GM19193 (cell line): ENCODE measurements around the gene MAP3K21.

Source experiments
- POLR2A ChIP-seq: IDR thresholded peaks from 4 replicates; pipeline ENCODE4 v1.6.1; 2011; ENCODE audit not compliant: insufficient read depth, insufficient read length; ENCODE audit errors: extremely low read depth

The MAP3K21 gene

DNA sequence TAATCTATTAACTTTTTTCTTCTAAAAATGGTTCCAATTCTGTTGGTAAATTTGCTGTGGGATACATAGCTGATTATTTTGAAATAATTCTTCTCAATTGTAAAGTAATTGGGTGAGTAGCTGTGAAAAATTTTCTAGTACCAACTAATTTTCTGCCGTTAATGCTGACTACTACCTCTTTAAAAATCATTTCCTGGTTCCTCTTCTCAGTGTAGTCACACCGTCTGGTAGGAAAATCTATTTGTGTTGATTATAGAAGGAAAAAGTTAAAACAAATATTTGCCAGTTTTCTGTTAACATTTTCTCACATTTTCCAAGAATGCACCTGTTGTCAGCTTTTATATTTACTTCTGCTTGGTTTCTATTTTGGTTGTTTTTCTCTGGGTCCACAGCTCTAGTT, 82.0 kb downstream of the MAP3K21 start:
- no peak for TF ChIP-seq POLR2A

DNA sequence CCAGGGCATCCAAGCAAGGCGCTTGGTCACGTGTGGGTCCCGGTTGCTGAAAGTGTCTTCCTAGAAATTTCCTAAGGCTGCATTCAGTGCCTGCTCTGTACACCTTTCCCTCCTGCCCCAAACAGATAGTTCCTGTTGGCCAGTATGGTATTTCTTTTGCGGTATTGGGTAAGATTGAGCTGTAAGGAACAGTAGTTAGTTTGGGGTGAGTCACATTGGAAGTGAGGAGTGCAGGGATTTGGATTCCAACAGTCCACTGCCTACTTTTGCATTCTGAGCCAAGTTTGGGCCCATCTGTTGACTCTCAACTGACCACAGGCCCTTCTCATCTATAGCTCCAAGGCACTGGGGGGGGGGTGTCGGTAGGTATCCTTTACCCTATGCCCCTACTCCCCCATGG, 83.4 kb downstream of the MAP3K21 start:
- no peak for TF ChIP-seq POLR2A

DNA sequence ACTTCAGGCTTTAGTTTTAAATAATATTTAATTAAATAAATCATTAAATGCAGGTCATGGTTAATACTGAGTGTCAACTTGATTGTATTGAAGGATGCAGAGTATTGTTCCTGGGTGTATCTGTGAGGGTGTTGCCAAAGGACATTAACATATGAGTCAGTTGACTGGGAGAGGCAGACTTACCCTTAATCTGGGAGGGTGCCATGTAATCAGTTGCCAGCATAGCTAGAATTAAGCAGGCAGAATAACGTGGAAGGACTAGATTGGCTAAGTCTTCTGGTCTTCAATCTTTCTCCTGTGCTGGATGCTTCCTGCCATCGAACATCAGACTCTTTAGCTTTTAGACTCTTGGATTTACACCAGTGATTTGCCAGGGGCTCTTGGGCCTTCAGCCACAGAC, 85.3 kb downstream of the MAP3K21 start:
- TF ChIP-seq POLR2A: no peak

DNA sequence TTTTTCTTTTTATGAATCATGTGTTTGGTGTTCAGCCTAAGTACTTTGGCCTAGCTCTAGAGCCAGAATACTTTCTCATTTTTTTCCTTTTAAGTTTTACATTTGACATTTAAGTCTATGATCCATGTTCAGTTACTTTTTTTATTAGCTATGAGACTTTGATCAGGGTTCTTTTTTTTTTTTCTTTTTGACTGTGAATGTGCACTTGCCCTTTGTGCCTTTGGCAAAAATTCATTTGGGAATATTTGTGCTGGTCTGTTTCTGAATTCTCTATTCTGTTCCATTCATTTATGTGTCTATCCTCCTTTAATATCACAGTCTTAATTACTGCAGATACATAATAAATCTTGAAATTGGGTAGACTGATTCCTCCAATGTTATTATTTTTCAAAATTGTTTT, 93.8 kb downstream of the MAP3K21 start:
- TF ChIP-seq POLR2A: no peak

DNA sequence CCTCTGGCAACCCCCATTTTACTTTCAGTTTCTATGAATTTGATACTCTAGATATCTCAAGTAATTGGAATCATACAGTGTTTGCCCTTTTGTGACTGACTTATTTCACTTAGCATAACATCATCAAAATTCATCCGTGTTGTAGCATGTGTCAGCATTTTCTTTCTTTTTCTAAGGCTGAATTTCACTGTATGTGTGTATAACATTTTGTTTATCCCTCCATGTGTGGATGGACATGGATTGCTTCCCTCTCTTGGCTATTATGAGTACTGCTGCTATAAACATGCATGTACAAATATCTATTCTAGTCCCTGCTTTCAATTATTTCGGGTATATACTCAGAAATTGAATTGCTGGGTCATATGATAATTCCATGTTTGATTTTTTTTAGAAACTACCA, 97.3 kb downstream of the MAP3K21 start:
- TF ChIP-seq POLR2A: no peak

DNA sequence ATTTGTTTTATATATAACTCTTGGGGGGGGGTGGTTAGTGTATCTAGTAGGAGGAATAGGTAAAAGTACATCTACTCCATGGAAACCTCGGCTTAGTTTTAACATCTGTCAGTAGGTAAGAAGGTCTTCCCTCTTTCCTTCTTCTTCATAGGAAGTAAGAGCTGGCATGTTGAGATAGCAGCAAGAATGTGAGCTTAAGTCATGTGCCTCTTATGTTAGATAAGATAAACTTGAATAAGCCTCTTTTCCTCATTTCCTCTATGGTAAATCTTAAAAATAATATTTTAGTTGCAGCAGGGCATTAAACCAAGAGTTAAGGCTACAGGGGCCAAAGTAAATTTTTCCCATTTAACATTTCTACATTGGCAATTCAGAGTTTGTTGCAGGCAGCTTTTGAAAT, 100.4 kb downstream of the MAP3K21 start:
- no peak for TF ChIP-seq POLR2A

DNA sequence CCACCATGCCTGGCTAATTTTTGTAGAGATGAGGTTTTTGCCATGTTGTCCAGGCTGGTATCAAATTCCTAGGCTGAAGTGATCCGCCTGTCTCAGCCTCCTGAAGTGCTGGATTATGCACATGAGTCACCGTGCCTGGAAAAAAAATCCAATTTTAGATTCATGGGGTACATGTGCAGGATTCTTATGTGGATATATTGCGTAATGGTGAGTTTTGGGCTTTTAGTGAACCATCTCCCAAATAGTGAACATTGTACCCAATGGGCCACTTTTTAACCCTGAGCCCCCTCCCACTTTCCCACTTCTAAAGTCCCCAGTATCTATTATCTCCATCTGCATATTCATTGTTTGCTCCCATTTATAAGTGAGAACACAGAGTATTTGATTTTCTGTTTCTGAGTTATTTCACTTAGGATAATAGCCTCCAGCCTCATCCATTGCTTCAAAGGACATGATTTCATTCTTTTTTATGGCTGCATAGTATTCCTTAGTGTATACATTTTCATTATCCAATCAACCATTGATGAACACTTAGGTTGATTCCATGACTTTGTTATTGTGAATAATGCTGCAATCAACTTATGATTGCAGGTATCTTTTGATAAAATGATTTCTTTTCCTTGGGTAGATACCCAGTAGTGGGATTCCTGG, 104.4 kb downstream of the MAP3K21 start:
- no peak for TF ChIP-seq POLR2A

DNA sequence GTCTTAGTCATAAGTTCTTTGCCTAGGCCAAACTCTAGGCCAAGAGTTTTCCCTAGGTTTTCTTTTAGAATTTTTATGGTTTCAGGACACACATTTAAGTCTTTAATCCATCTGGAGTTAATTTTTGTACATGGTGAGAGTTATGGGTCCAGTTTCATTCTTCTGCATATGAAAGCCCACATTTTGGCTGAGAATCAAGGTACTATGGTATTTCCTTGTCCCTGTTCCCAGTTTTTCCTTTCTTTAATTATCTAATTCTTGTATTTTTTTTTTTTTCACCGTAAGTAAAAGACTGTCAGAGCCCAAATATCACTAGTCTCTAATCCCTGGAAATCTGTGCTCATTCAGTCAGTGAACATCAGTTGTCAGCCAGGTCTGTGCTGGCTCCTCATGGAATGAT, 105.4 kb downstream of the MAP3K21 start:
- no peak for TF ChIP-seq POLR2A

DNA sequence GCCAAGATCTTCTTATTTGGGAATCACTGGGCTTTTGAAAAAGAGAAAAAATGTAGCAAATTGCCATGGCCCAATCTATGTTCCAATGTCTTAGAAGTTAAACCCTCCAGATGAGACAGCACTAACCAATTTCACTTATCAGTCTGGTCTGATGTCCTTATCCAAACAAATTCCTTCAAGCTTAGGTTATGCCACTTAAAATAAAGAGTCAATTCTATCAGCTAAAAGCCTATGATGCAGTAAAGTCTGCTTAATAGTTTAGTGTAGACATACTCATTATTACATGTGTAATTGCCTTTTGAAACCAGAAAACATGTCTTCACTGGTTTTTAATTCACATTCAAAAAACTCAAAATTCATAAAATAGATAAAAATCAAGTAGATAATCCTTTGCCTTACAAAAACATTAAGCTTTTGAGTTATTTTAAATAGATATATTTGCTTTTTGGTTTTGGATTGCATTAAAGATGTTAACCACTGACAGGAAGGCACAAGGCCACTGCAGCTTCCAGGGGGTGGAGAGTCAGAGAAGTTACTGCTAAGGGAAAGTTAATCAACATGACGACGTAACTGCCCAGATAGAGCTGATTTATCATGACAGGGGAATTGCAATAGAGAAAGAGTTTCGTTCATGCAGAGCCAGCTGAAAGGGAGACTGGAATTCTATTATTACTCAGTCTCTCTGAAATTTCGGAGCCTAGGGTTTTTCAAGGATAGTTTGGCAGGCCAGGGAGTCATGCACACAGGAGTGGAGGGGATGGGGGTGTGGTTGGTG, 106.1 kb downstream of the MAP3K21 start:
- no peak for TF ChIP-seq POLR2A
